OCI-LY3 (cell line): Measurements from ENCODE around the gene GTPBP1.

ENCODE experiments used
- EZH2phosphoT487 ChIP-seq: fragments of 200-600 bp; shearing (Covaris generic); IDR thresholded peaks from 2 replicates; pipeline ENCODE4 v1.6.1; 2018; ENCODE audit warnings: antibody characterized with exemption, mixed run types, low read depth
- TF ChIP-seq, protein P1 (sequence below): fragments of 200-600, 300-600 bp; sonication (generic); IDR thresholded peaks from 2 replicates; pipeline ENCODE4 v1.5.1; 2014; ENCODE audit warnings: antibody characterized with exemption, low read length, low read depth

DNA sequence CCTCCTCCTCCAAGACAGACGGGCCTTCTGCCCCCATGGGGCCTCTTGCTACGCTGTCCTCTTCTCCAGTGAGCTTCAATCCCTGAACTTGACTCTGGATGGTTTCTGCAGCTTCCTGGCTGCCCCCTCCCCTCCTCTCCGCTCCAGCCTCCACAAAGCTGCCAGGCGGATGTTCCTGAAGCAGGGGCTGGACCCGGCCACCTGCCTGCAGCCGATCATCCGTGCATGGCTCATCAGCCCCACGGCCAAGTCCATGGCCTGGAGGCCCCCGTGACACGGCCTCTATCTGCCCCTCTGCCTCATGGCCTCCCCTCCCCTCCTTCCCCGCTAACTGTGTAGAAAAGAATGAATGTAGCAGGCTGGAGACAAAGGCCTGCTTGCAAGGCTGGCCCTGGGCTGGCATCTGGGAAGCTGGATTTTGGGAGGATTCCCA, 56.8 kb downstream of the GTPBP1 start:
- TF ChIP-seq, protein P1, sequence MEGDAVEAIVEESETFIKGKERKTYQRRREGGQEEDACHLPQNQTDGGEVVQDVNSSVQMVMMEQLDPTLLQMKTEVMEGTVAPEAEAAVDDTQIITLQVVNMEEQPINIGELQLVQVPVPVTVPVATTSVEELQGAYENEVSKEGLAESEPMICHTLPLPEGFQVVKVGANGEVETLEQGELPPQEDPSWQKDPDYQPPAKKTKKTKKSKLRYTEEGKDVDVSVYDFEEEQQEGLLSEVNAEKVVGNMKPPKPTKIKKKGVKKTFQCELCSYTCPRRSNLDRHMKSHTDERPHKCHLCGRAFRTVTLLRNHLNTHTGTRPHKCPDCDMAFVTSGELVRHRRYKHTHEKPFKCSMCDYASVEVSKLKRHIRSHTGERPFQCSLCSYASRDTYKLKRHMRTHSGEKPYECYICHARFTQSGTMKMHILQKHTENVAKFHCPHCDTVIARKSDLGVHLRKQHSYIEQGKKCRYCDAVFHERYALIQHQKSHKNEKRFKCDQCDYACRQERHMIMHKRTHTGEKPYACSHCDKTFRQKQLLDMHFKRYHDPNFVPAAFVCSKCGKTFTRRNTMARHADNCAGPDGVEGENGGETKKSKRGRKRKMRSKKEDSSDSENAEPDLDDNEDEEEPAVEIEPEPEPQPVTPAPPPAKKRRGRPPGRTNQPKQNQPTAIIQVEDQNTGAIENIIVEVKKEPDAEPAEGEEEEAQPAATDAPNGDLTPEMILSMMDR: no peak
- TF ChIP-seq EZH2phosphoT487: no peak
